Upper lobe of left lung (tissue), 4 donors: ENCODE results near the gene PSEN1.

Experiments used
- EP300 ChIP-seq, 4 donors: sonication (generic); formaldehyde crosslinking; IDR thresholded peaks; one replicate each; pipeline ENCODE4 v1.5.1; 2017; ENCODE audit warnings: antibody characterized with exemption in 4 of 4, control low read depth in 2 of 4
- POLR2A ChIP-seq, 4 donors: fragments of 450-650 bp; IDR thresholded peaks; one replicate each; pipeline ENCODE4 v1.5.1; 2016 to 2017; ENCODE audit warnings: antibody characterized with exemption in 4 of 4, mild to moderate bottlenecking in 2 of 4
- POLR2AphosphoS5 ChIP-seq, 2 donors: sonication (generic); formaldehyde crosslinking; IDR thresholded peaks; one replicate each; pipeline ENCODE4 v1.5.1; 2017; ENCODE audit warnings: antibody characterized with exemption in 2 of 2
- TF ChIP-seq, protein P1 (sequence below), 6 experiments: fragments of 450-650 bp in 4 of 6; fragments of 200-600 bp in 2 of 6; sonication (generic) in 2 of 6; IDR thresholded peaks; one replicate each; pipeline ENCODE4 v1.5.1; 2016 to 2019; ENCODE audit warnings: antibody characterized with exemption in 6 of 6

DNA sequence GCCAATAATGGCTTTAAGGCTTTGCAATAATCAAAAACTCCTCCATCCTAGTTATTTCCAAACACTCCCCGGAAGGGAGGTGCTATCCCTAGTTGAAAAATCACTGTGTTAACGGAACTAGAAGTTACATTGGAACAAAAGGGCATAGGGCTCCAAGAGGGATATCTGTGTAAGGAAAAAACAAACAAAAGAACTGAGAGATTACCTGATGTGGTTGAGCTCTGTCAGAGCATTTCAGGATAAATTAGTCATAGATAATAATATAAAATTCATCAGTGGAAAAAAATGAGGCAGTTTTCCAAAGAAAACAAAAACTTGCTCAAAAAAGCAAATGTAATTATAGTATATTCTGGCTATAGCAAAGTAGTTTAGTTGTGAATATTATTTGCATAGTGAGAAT lies 73.6 kb downstream of the PSEN1 start:
- TF ChIP-seq, protein P1, sequence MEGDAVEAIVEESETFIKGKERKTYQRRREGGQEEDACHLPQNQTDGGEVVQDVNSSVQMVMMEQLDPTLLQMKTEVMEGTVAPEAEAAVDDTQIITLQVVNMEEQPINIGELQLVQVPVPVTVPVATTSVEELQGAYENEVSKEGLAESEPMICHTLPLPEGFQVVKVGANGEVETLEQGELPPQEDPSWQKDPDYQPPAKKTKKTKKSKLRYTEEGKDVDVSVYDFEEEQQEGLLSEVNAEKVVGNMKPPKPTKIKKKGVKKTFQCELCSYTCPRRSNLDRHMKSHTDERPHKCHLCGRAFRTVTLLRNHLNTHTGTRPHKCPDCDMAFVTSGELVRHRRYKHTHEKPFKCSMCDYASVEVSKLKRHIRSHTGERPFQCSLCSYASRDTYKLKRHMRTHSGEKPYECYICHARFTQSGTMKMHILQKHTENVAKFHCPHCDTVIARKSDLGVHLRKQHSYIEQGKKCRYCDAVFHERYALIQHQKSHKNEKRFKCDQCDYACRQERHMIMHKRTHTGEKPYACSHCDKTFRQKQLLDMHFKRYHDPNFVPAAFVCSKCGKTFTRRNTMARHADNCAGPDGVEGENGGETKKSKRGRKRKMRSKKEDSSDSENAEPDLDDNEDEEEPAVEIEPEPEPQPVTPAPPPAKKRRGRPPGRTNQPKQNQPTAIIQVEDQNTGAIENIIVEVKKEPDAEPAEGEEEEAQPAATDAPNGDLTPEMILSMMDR (IDR thresholded peaks at IDR 0.05), result no peak
- TF ChIP-seq POLR2AphosphoS5 (IDR thresholded peaks at IDR 0.05) (no peak), POLR2A (IDR thresholded peaks at IDR 0.05) (no peak), EP300 (IDR thresholded peaks at IDR 0.05) (no peak)
